ENCODE results near the gene ABCC1.
"Not testable (repeated sequence)": the region's sequence is repeated elsewhere in the genome, so short reads cannot be mapped to it uniquely, and the experiment has no call there.

ABCC1 gene

DNA sequence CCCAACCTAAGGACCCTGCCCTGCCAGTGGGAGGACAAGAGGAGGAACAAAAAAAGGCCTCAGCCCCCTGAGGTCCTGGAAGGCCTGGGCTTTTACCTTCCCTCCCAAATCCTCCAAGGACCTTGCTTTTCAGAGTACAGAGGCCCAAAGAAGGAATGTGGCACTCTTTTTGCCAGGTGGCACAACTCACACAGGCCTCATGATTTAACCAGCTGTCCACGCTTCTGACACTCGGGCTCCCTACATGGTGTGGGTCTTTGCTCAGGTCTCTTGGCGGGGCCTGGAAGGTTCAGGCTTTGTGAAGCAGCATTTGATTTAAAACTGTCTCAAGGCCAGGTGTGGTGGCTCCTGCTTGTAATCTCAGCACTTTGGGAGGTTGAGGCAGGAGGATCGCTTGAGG, 153.3 kb downstream of the ABCC1 start:
- H3K27ac ChIP-seq: no peak overlapping the region; the same call in 1 of the 2 replicates

DNA sequence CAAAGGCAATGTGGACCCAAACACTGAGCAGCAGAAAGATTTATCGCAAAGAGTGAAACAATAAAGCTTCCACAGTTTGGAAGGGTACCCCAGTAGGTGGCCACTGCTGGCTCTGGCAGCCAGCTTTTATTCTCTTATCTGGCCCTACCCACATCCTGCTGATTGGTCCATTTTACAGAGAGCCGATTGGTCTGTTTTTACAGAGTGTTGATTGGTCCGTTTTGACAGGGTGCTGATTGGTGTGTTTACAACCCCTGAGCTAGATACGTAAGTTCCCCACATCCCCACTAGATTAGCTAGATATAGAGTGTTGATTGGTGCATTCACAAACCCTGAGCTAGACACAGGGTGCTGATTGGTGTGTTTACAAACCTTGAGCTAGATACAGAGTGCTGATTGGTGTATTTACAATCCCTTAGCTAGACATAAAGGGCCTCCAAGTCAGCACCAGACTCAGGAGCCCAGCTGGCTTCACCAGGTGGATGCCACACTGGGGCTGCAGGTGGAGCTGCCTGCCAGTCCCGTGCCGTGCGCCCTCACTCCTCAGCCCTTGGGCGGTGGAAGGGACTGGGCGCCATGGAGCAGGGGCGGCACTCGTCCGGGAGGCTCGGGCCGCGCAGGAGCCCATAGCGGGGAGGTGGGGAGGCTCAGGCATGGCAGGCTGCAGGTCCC, 154.9 kb downstream of the ABCC1 start:
- H3K27ac ChIP-seq: not testable (repeated sequence)

More for the DNA sequence above, 153.3 kb downstream of the ABCC1 start:
- no peak for TF ChIP-seq ZFX (IDR thresholded peaks at IDR 0.05)
- TF ChIP-seq, protein P1, sequence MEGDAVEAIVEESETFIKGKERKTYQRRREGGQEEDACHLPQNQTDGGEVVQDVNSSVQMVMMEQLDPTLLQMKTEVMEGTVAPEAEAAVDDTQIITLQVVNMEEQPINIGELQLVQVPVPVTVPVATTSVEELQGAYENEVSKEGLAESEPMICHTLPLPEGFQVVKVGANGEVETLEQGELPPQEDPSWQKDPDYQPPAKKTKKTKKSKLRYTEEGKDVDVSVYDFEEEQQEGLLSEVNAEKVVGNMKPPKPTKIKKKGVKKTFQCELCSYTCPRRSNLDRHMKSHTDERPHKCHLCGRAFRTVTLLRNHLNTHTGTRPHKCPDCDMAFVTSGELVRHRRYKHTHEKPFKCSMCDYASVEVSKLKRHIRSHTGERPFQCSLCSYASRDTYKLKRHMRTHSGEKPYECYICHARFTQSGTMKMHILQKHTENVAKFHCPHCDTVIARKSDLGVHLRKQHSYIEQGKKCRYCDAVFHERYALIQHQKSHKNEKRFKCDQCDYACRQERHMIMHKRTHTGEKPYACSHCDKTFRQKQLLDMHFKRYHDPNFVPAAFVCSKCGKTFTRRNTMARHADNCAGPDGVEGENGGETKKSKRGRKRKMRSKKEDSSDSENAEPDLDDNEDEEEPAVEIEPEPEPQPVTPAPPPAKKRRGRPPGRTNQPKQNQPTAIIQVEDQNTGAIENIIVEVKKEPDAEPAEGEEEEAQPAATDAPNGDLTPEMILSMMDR (conservative IDR thresholded peaks at IDR 0.05): no peak

DNA sequence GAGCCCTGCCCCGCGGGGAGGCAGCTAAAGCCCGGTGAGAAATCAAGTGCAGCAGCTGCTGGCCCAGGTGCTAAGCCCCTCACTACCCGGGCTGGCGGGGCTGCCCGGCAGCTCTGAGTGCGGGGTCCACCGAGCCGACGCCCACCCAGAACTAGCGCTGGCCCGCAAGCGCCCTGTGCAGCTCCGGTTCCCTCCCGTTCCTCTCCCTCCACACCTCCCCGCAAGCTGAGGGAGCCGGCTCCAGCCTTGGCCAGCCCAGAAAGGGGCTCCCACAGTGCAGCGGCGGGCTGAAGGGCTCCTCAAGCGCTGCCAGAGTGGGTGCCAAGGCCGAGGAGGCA, 155.4 kb downstream of the ABCC1 start:
- H3K27ac ChIP-seq: not testable (repeated sequence)

DNA sequence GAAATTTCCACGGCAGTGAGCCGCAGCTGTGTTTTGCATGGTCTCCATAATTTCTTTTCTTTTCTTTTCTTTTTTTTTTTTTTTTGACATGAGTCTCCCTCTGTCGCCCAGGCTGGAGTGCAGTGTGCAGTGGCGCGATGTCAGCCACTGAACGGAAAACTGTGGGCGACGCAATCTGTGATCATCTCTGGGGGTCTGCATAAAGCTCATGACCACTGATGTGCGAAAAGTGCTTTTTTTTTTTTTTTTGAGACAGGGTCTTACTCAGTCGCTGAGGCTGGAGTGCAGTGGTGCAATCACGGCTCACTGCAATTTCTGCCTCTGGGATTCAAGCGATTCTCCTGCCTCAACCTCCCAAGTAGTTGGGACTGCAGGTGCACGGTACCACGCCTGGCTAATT, 156.2 kb downstream of the ABCC1 start:
- H3K27ac ChIP-seq: no peak overlapping the region
- no peak for TF ChIP-seq ZFX (IDR thresholded peaks at IDR 0.05)
- TF ChIP-seq, protein P1 (conservative IDR thresholded peaks at IDR 0.05): no peak

DNA sequence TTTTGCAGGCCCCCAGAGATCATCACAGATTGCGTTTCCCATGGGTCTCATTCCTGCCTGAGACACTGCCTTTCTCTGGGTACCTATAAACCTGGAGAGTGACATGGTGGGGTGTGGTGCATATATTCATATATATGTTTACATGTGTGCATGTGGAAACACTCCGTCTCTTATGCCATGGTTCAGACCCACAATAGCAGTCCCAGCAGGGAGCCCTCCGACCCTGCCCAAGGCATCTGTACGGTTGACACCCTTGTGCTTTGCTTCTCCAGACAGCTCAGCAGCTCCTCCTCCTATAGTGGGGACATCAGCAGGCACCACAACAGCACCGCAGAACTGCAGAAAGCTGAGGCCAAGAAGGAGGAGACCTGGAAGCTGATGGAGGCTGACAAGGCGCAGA, 157.1 kb downstream of the ABCC1 start:
- TF ChIP-seq, protein P1 (conservative IDR thresholded peaks at IDR 0.05): no peak
- no peak overlapping the region for H3K27ac ChIP-seq

DNA sequence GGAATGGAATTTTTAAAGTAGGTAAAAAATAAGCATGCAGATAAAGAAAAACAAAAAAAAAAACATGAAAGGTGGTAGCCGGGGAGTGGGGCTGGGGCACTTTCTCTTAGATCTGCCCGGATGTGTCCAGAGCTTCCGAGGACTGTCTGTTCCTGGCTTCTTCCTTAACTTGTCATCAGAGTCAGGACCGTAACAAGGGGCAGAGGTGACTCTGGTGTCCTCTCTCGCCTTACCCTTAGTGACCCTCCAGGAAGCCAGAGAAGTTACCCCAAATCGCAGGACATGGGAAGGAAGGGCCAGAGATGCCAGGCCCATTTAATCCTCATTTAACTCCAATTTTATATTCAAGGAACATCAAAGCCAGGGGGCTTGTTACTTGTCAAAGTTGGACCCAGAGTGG, 158.4 kb downstream of the ABCC1 start:
- H3K27ac ChIP-seq: no peak overlapping the region
- TF ChIP-seq, protein P1 (conservative IDR thresholded peaks at IDR 0.05): no peak
- TF ChIP-seq ZFX (IDR thresholded peaks at IDR 0.05): no peak

DNA sequence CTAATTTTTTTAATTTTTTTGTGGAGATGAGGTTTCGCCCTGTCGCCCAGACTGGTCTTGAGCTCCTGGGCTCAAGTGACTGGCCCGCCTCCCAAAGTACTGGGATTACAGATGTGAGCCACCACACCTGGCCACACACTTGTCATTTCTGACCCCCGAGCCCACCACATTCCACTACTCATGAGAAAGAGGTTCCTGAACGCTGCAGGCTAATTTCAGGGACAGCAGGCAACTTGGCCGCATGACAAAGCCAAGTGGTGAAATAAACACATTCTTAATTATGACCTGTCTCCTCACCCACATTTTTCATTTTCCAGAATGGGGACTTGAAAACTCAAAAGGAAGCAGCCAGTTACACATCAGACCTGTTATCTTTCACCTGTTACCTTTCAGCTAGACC, 159.3 kb downstream of the ABCC1 start:
- no peak for TF ChIP-seq ZFX (IDR thresholded peaks at IDR 0.05)
- TF ChIP-seq, protein P1 (conservative IDR thresholded peaks at IDR 0.05): no peak
- H3K27ac ChIP-seq: no peak overlapping the region

DNA sequence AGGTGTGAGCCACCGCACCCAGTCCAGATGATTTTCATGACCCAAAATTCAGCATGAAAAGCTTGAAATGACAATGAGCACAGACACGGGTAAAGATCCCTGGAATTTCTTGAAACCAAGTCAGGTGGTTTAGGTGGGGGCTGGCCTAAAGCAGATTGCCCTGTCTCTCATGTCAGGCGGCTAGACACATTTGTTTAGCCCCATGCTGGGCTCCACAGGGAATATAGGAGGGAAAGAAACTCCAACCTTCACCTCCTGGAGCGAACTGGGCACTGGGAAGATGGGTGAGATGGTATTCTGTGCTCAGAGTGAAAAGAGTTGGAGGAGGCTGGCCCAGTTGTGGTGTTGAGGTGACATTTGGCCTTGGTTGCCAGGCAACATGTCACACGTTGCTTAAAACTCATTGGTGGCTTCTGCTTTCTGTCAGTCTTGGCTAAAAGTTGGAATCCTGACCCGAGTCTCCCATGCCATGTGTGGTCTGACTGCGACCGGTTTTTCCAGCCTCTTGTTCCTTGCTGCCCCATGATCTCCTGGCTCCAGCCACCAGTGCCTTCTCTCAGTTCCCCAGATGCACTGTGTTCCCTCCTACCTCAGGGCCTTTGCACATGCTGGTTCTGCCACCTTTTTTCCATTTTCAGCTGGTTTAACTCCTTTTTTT, 160.2 kb downstream of the ABCC1 start:
- H3K27ac ChIP-seq: no peak overlapping the region
- TF ChIP-seq, protein P1 (conservative IDR thresholded peaks at IDR 0.05): no peak
- TF ChIP-seq ZFX (IDR thresholded peaks at IDR 0.05): no peak
